GM12875 (cell line): Measurements from ENCODE around the gene ARHGEF7.

ENCODE experiments used
- H3K4me3 ChIP-seq: one replicate; pipeline ENCODE4 v1.5.1; 2011; ENCODE audit warnings: low read depth, low read length, control low read depth
- CTCF ChIP-seq: IDR thresholded peaks from 2 replicates; pipeline ENCODE4 v1.5.1; 2011; ENCODE audit warnings: low read depth, mild to moderate bottlenecking, control low read depth, inconsistent platforms, low read length, moderate library complexity, borderline replicate concordance; ENCODE audit not compliant: insufficient read depth

Gene ARHGEF7

GRCh38 chr13:111228262-111229144 is 113.4 kb downstream of the ARHGEF7 start:
- no peak overlapping the region for H3K4me3 ChIP-seq
- no peak for TF ChIP-seq CTCF

GRCh38 chr13:111230385-111230930 is 115.3 kb downstream of the ARHGEF7 start:
- H3K4me3 ChIP-seq = no peak overlapping the region
- TF ChIP-seq CTCF = no peak

GRCh38 chr13:111232191-111232590 is 117.1 kb downstream of the ARHGEF7 start:
- TF ChIP-seq CTCF = no peak
- H3K4me3 ChIP-seq = no peak overlapping the region

- no peak overlapping the region for H3K4me3 ChIP-seq
- no peak for TF ChIP-seq CTCF
These were observed 118.0 kb downstream of the ARHGEF7 start for GRCh38 chr13:111233080-111233479.

- H3K4me3 ChIP-seq = no peak overlapping the region
- no peak for TF ChIP-seq CTCF
These were observed 124.9 kb downstream of the ARHGEF7 start for GRCh38 chr13:111239764-111240670.

GRCh38 chr13:111241006-111241755 is 126.1 kb downstream of the ARHGEF7 start:
- TF ChIP-seq CTCF = no peak
- H3K4me3 ChIP-seq = no peak overlapping the region
